Astrocyte (in vitro differentiated cells and primary cell): ENCODE data around the gene CAMK2B. TPM values are rescaled to one million over a fixed set of nuclear protein-coding genes. Genes with fewer than 3 reads are reported as not detected.
"Not testable (repeated sequence)": the region's sequence is repeated elsewhere in the genome, so short reads cannot be mapped to it uniquely, and the experiment has no call there.

Experiments
- DNase-seq: peaks from one replicate; pipeline ENCODE4 v3.0.0-alpha.2; 2010; ENCODE audit warnings: low read depth
- FAIRE-seq: peaks from 2 replicates; lab custom pipeline; 2011; peaks lifted over from hg19 to GRCh38; lab: Jason Lieb, UNC
- H2AFZ ChIP-seq: 2 replicates; pipeline ENCODE4 v1.6.0; 2012; ENCODE audit warnings: low read depth, low read length, inconsistent platforms
- H3K27ac ChIP-seq: 2 replicates; pipeline ENCODE4 v1.5.1; 2011; ENCODE audit warnings: low read depth, low read length, inconsistent platforms
- H3K27me3 ChIP-seq: 2 replicates; pipeline ENCODE4 v1.6.0; 2011; ENCODE audit warnings: low read length, inconsistent platforms; ENCODE audit not compliant: insufficient read depth
- H3K36me3 ChIP-seq: 2 replicates; pipeline ENCODE4 v1.5.1; 2011; ENCODE audit warnings: low read length, inconsistent platforms; ENCODE audit not compliant: insufficient read depth
- H3K4me1 ChIP-seq: 2 replicates; pipeline ENCODE4 v1.5.1; 2011; ENCODE audit warnings: low read length, inconsistent platforms; ENCODE audit not compliant: insufficient read depth
- H3K4me2 ChIP-seq: 2 replicates; pipeline ENCODE4 v1.6.0; 2012; ENCODE audit warnings: low read length, inconsistent platforms
- H3K4me3 ChIP-seq: 2 replicates; pipeline ENCODE4 v1.5.1; 2011; ENCODE audit warnings: low read depth, mild to moderate bottlenecking, low read length, inconsistent platforms; ENCODE audit not compliant: insufficient read depth
- H3K79me2 ChIP-seq: 2 replicates; pipeline ENCODE4 v1.6.0; 2012; ENCODE audit warnings: mild to moderate bottlenecking, low read length, inconsistent platforms; ENCODE audit not compliant: insufficient read depth
- H3K9ac ChIP-seq: 2 replicates; pipeline ENCODE4 v1.6.0; 2012; ENCODE audit warnings: mild to moderate bottlenecking, low read length, inconsistent platforms
- H3K9me3 ChIP-seq: 2 replicates; pipeline ENCODE4 v1.5.1; 2012; ENCODE audit warnings: low read depth, mild to moderate bottlenecking, low read length, inconsistent platforms; ENCODE audit not compliant: insufficient read depth
- H4K20me1 ChIP-seq: 2 replicates; pipeline ENCODE4 v1.6.0; 2012; ENCODE audit warnings: low read length, inconsistent platforms; ENCODE audit not compliant: insufficient read depth
- H3K27ac Mint-ChIP-seq: one replicate; pipeline ENCODE4 v1.8.0; 2021; ENCODE audit warnings: mild to moderate bottlenecking, mixed read lengths; ENCODE audit not compliant: unreplicated experiment
- H3K27me3 Mint-ChIP-seq: one replicate; pipeline ENCODE4 v1.8.0; 2021; ENCODE audit warnings: low read depth, mixed read lengths; ENCODE audit not compliant: unreplicated experiment
- H3K36me3 Mint-ChIP-seq: one replicate; pipeline ENCODE4 v1.8.0; 2021; ENCODE audit warnings: low read depth, mixed read lengths; ENCODE audit not compliant: unreplicated experiment
- H3K4me1 Mint-ChIP-seq: one replicate; pipeline ENCODE4 v1.8.0; 2021; ENCODE audit warnings: low read depth, mixed read lengths; ENCODE audit not compliant: unreplicated experiment
- H3K4me3 Mint-ChIP-seq: one replicate; pipeline ENCODE4 v1.8.0; 2021; ENCODE audit warnings: mild to moderate bottlenecking, moderate library complexity, mixed read lengths; ENCODE audit not compliant: unreplicated experiment
- H3K9me3 Mint-ChIP-seq: one replicate; pipeline ENCODE4 v1.8.0; 2021; ENCODE audit warnings: mild to moderate bottlenecking, mixed read lengths; ENCODE audit not compliant: unreplicated experiment
- EZH2 ChIP-seq: IDR thresholded peaks from 2 replicates; pipeline ENCODE4 v1.6.1; 2012; ENCODE audit warnings: mild to moderate bottlenecking, low read length, inconsistent platforms; ENCODE audit not compliant: insufficient read depth
- total RNA-seq: library from RNA; stranded (reverse); gene quantifications from 2 replicates; pipeline ENCODE4 v1.2.1, GENCODE V29; 2021
- TF ChIP-seq, protein P1 (sequence below): IDR thresholded peaks from 2 replicates; pipeline ENCODE4 v1.5.1; 2011; ENCODE audit warnings: low read depth, mild to moderate bottlenecking, inconsistent platforms, low read length, moderate library complexity; ENCODE audit not compliant: insufficient read depth

Gene CAMK2B
- total RNA-seq, 1 donor from 2014 or later, result 0.18 TPM

DNA sequence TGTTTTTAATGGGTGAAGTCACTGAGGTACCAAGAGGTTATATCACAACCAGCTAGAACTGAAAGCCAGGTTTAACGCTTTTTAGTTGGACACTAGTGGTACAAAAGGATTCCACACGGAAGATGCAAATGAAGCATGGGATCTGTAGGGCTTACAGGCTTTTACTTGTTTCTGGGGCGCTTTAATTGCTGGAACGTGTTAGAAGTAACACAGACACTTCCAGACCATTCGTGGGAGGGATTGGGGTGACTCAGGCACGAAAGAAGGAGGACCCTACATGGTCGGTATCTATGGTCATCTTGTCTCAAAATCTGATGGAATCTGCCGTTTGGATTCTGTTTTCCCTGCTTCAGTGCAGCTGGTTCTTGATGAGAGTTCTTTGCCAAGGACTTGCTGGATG is 123.6 kb downstream of the CAMK2B start:
- Histone ChIP-seq H3K27me3 (peaks cover 4% of the 10 kb centered on the region), H3K9ac (peak overlapping the region; percentile 93), H3K79me2 (peaks cover 60% of the 10 kb centered on the region), H3K36me3 (peaks cover 28% of the 10 kb centered on the region), H3K4me1 (peaks cover 8% of the 10 kb centered on the region), H2AFZ (no peak overlapping the region), H3K4me3 (peak overlapping the region; percentile 94), H4K20me1 (peaks cover 53% of the 10 kb centered on the region), H3K9me3 (no peaks in the 10 kb centered on the region), H3K27ac (peak overlapping the region; percentile 24), H3K4me2 (peak overlapping the region; percentile 98)
- Mint-ChIP-seq H3K27me3 (peaks cover 6% of the 10 kb centered on the region), H3K4me3 (peak overlapping the region; percentile 95), H3K36me3 (peaks cover 13% of the 10 kb centered on the region), H3K4me1 (peaks cover 17% of the 10 kb centered on the region), H3K27ac (peak overlapping the region; percentile 67), H3K9me3 (no peaks in the 10 kb centered on the region)
- FAIRE-seq (no peak), DNase-seq (peak; percentile 29)
- TF ChIP-seq, protein P1, sequence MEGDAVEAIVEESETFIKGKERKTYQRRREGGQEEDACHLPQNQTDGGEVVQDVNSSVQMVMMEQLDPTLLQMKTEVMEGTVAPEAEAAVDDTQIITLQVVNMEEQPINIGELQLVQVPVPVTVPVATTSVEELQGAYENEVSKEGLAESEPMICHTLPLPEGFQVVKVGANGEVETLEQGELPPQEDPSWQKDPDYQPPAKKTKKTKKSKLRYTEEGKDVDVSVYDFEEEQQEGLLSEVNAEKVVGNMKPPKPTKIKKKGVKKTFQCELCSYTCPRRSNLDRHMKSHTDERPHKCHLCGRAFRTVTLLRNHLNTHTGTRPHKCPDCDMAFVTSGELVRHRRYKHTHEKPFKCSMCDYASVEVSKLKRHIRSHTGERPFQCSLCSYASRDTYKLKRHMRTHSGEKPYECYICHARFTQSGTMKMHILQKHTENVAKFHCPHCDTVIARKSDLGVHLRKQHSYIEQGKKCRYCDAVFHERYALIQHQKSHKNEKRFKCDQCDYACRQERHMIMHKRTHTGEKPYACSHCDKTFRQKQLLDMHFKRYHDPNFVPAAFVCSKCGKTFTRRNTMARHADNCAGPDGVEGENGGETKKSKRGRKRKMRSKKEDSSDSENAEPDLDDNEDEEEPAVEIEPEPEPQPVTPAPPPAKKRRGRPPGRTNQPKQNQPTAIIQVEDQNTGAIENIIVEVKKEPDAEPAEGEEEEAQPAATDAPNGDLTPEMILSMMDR, result no peak
- no peak for TF ChIP-seq EZH2

DNA sequence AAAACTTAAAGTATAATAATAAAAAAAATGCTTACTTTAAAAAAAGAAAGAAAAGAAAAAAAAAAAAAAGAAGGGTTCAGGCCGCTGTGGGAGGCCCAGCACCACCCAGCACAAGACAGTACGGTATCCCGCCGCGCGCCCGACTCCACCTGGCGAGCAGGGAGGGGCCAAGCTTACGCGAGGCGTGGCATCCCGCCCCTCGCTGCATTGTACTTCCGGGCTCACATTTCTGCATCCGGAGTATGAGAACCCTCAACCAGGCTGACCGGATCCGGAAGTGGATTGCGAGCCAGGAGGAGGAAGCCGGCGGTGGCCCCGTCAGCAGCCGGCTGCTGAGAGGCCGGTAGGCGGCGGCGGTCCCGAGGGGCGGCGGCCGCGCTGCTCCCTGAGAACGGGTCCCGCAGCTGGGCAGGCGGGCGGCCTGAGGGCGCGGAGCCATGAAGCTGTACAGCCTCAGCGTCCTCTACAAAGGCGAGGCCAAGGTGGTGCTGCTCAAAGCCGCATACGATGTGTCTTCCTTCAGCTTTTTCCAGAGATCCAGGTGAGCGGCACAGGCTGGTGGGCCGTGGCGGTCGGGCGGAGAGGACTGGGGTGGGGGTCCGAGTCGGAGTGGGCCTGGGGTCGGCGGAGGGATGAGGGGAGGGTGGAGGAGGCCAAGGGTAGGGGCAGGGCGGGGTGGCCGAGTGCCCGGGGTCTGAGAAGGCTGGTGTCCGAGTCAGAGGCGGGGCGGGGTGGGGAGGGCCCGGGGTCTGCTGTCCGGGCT is 124.5 kb downstream of the CAMK2B start, which contains the start of gene YKT6:
YKT6 (plus strand) TSS at position 280 of the 763 bp plus-strand sequence; CDS start at position 438, 158 bp downstream.
- Histone ChIP-seq H3K79me2 (peaks cover 52% of the 10 kb centered on the region), H3K27me3 (peaks cover 4% of the 10 kb centered on the region), H3K4me3 (peak within 1 kb of the TSS; percentile 94), H3K9ac (peak within 1 kb of the TSS; percentile 93), H3K9me3 (no peaks in the 10 kb centered on the region), H2AFZ (peak within 1 kb of the TSS; percentile 76), H3K4me2 (peak within 1 kb of the TSS; percentile 98), H3K27ac (peak within 1 kb of the TSS; percentile 66), H3K36me3 (peaks cover 19% of the 10 kb centered on the region), H4K20me1 (peaks cover 44% of the 10 kb centered on the region), H3K4me1 (peaks cover 11% of the 10 kb centered on the region)
- peak; percentile 20 for FAIRE-seq
- H3K9me3 Mint-ChIP-seq, result no peaks in the 10 kb centered on the region
- TF ChIP-seq, protein P1, result peak; percentile 19
- no peak for TF ChIP-seq EZH2
- peaks cover 17% of the 10 kb centered on the region for H3K4me1 Mint-ChIP-seq
- DNase-seq, result peak; percentile 88
- H3K4me3 Mint-ChIP-seq, result peak within 1 kb of the TSS; percentile 95
- H3K27ac Mint-ChIP-seq, result peak within 1 kb of the TSS; percentile 67
- H3K36me3 Mint-ChIP-seq, result peaks cover 7% of the 10 kb centered on the region
- peaks cover 6% of the 10 kb centered on the region for H3K27me3 Mint-ChIP-seq

- DNase-seq, H2AFZ ChIP-seq, H3K9ac ChIP-seq, H3K9me3 Mint-ChIP-seq, FAIRE-seq, H3K4me2 ChIP-seq, H3K27me3 ChIP-seq, H3K27ac ChIP-seq, H3K27me3 Mint-ChIP-seq, H3K36me3 Mint-ChIP-seq, H3K4me3 ChIP-seq, H3K9me3 ChIP-seq, H3K27ac Mint-ChIP-seq, H3K4me3 Mint-ChIP-seq: not testable (repeated sequence)
- Histone ChIP-seq H3K36me3 (peaks cover 12% of the 10 kb centered on the region), H3K4me1 (peaks cover 11% of the 10 kb centered on the region), H4K20me1 (peaks cover 37% of the 10 kb centered on the region), H3K79me2 (peaks cover 45% of the 10 kb centered on the region)
- H3K4me1 Mint-ChIP-seq, result peaks cover 17% of the 10 kb centered on the region
These were observed 125.2 kb downstream of the CAMK2B start for GRCh38 chr7:44200163-44200562.
